ENCODE results near the gene XYLT2. TPM values are rescaled to one million over a fixed set of nuclear protein-coding genes. Genes with fewer than 3 reads are reported as not detected.
A peak's percentile ranks its signal among the peaks of the same experiment; 100 is the strongest.

The XYLT2 gene
- total and polyA plus RNA-seq, 9 of the 15 experiments (the other 6 are each of a cell fraction or from before 2014, with no cell fraction given) = 0.63 to 9.1 (median 4.3) TPM

DNA sequence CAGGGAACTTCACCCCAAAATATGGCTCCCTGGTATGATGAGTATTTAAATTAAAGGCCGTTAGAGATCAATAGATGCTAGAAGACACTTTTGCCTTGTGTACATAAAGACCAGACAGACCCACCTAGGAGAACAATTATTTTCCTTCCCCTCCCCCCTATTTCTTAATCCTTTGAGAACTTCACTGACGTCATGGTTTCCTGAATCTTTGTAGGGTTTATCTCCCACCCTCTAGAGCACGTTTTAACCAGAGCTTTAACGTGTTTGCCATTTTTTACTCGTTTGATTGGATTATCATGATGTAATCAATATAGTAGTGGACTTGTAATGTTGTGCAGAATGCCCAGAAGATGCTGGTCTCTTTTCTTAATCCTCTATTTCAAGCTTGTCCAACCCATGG lies 22.9 kb upstream of the XYLT2 start:
- no peak overlapping the region for H3K9ac ChIP-seq (ENCODE audit: insufficient read depth in 1 of 2, low read depth in 2 of 2, low read length in 2 of 2)
- DNase-seq (ENCODE audit: extremely low read depth in 1 of 4, low spot score in 3 of 4) (no peak), FAIRE-seq (no peak), ATAC-seq (no peak)
- H3K4me2 ChIP-seq (ENCODE audit: insufficient read depth, low read length) = no peak overlapping the region
- TF ChIP-seq, protein P1, sequence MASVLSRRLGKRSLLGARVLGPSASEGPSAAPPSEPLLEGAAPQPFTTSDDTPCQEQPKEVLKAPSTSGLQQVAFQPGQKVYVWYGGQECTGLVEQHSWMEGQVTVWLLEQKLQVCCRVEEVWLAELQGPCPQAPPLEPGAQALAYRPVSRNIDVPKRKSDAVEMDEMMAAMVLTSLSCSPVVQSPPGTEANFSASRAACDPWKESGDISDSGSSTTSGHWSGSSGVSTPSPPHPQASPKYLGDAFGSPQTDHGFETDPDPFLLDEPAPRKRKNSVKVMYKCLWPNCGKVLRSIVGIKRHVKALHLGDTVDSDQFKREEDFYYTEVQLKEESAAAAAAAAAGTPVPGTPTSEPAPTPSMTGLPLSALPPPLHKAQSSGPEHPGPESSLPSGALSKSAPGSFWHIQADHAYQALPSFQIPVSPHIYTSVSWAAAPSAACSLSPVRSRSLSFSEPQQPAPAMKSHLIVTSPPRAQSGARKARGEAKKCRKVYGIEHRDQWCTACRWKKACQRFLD (CRISPR knock-in tag; IDR thresholded peaks at IDR 0.05) = no peak
- TF ChIP-seq SMAD2 (IDR thresholded peaks at IDR 0.05; ENCODE audit: low read depth, low read length) = no peak
- peak; percentile 63; the same call in 1 of the 2 replicates for TF ChIP-seq ATF7 (IDR thresholded peaks at IDR 0.05)
- TF ChIP-seq, protein P2, sequence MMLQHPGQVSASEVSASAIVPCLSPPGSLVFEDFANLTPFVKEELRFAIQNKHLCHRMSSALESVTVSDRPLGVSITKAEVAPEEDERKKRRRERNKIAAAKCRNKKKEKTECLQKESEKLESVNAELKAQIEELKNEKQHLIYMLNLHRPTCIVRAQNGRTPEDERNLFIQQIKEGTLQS (IDR thresholded peaks at IDR 0.05) = peak; percentile 34; the same call in 1 of the 2 replicates
- TF ChIP-seq, protein P2 (CRISPR knock-in tag; conservative IDR thresholded peaks at IDR 0.05) = no peak
- BruUV-seq (replicated peaks) = no TSS peak
- in situ Hi-C loops (cut with MboI) = no loop called here
- 5% methylated on average over 5 of the region's 5 CpGs for WGBS (ENCODE audit: insufficient coverage, low coverage, missing lambda C conversion rate)
- peak overlapping the region; percentile 20; the same call in 1 of the 2 replicates for H2AFZ ChIP-seq (ENCODE audit: low read depth, low read length)
- no peaks in the 10 kb centered on the region; a peak in 2 of 5 replicates for H3K4me1 ChIP-seq (replicated peaks in 1 of 2; ENCODE audit: control insufficient read depth in 2 of 2, insufficient read depth in 2 of 2, low read length in 2 of 2)
- no peak overlapping the region for H3K27ac ChIP-seq (ENCODE audit: extremely low read depth, low read depth, low read length)
- intact Hi-C loops (cut with micrococcal nuclease) = no loop called here
- POLR2A ChIA-PET = interaction anchor here (0.6 to 2.1 kb wide), 3 partner anchors 13 to 54 kb away, joined by 3 to 5 read pairs (median 3); no protein-coding TSS in a partner anchor
- CTCF ChIA-PET (ENCODE audit: low intra/inter-chr PET ratio) = no interaction called here
- H3K9me3 ChIP-seq (replicated peaks; ENCODE audit: control insufficient read depth, insufficient read depth, low read depth, low read length) = no peaks in the 10 kb centered on the region
- peaks cover 5% of the 10 kb centered on the region in 2 experiments; a peak in 3 of 5 replicates for H3K27me3 ChIP-seq (ENCODE audit: control insufficient read depth in 2 of 2, insufficient read depth in 2 of 2, low read length in 2 of 2)
- H3K79me2 ChIP-seq (ENCODE audit: control insufficient read depth, insufficient read depth, low read length) = no peaks in the 10 kb centered on the region
- H4K20me1 ChIP-seq (replicated peaks; ENCODE audit: control insufficient read depth, insufficient read depth, low read length) = no peaks in the 10 kb centered on the region
- H3K4me3 ChIP-seq = no peak overlapping the region
- no peaks in the 10 kb centered on the region for H3K36me3 ChIP-seq (ENCODE audit: control insufficient read depth, insufficient read depth, low read length)
- H3K9me1 ChIP-seq (ENCODE audit: control insufficient read depth, insufficient read depth, low read length) = no peaks in the 10 kb centered on the region

All from K562 (cell line).